NCI-H2227 treated with DMSO at 0.1 percent for 48 hours (cell line): ENCODE measurements around the gene TPGS1.

Experiments
- DNase-seq: peaks from one replicate; lab custom pipeline; 2025; lab: John Stamatoyannopoulos, UW

TPGS1 gene

GRCh38 chr19:518598-519231 is 11.4 kb downstream of the TPGS1 start:
- DNase-seq, result no peak

GRCh38 chr19:519449-519865 is 12.2 kb downstream of the TPGS1 start:
- DNase-seq, result no peak

- no peak for DNase-seq
Measured at GRCh38 chr19:522726-523125, 15.4 kb downstream of the TPGS1 start.

GRCh38 chr19:524062-524674 is 16.9 kb downstream of the TPGS1 start:
- DNase-seq, result no peak

- no peak for DNase-seq
Measured at GRCh38 chr19:525029-525428, 17.7 kb downstream of the TPGS1 start.

GRCh38 chr19:525857-526419 is 18.6 kb downstream of the TPGS1 start:
- DNase-seq, result no peak

- DNase-seq, result no peak
Measured at GRCh38 chr19:530134-531008, 23.1 kb downstream of the TPGS1 start.

- peak; percentile 74 for DNase-seq
Measured at GRCh38 chr19:531009-531752, 23.9 kb downstream of the TPGS1 start.

- no peak for DNase-seq
Measured at GRCh38 chr19:531753-532560, 24.7 kb downstream of the TPGS1 start, which contains the start of gene CDC34. CDC34 (plus strand) TSS chr19:531760; CDS start chr19:531932, 172 bp downstream.

- DNase-seq, result no peak
Measured at GRCh38 chr19:532561-533363, 25.5 kb downstream of the TPGS1 start.

GRCh38 chr19:533364-534058 is 26.2 kb downstream of the TPGS1 start:
- DNase-seq, result no peak

GRCh38 chr19:534088-534487 is 26.8 kb downstream of the TPGS1 start:
- DNase-seq, result no peak

GRCh38 chr19:535017-535835 is 27.9 kb downstream of the TPGS1 start:
- no peak for DNase-seq

GRCh38 chr19:536031-536880 is 29.0 kb downstream of the TPGS1 start:
- DNase-seq, result no peak

- no peak for DNase-seq
Measured at GRCh38 chr19:536881-537404, 29.6 kb downstream of the TPGS1 start.

GRCh38 chr19:538641-539428 is 31.5 kb downstream of the TPGS1 start:
- DNase-seq, result no peak
